H1 (cell line): ENCODE results near the gene MRPL43. TPM values are rescaled to one million over a fixed set of nuclear protein-coding genes. Genes with fewer than 3 reads are reported as not detected.

ENCODE experiments used
- CBX5 ChIP-seq: fragments of 300-800, 300-1000 bp; sonication (generic); IDR thresholded peaks from 2 replicates; pipeline ENCODE4 v1.7.1; 2016; ENCODE audit warnings: antibody characterized with exemption, low read length, low read depth
- KDM5A ChIP-seq: fragments of 200-600 bp; IDR thresholded peaks from 2 replicates; pipeline ENCODE4 v1.7.1; 2012; ENCODE audit warnings: mild to moderate bottlenecking, low read length, inconsistent platforms, mixed read lengths
- NRF1 ChIP-seq: IDR thresholded peaks from 2 replicates; pipeline ENCODE4 v1.6.1; 2011; ENCODE audit warnings: mild to moderate bottlenecking, low read depth, low read length, improper control_type of control experiment
- PHF8 ChIP-seq: fragments of 200-600 bp; sonication (generic); conservative IDR thresholded peaks from 2 replicates; pipeline ENCODE4 v1.7.1; 2012; ENCODE audit warnings: low read depth, mild to moderate bottlenecking, inconsistent platforms, low read length, moderate library complexity
- polyA plus RNA-seq, 7 experiments: library from polyadenylated mRNA; depleted of rRNA in 3 of 7; stranded (reverse) in 5 of 7; unstranded in 2 of 7; fragments of >200 nt in 5 of 7; fragments of 200-250 nt in 2 of 7; gene quantifications; 1 replicate in 5 of 7; 2 replicates in 1 of 7; 4 replicates in 1 of 7; pipeline versions ENCODE4 v1.2.1 to v1.2.3, GENCODE V29; 2011 to 2013; ENCODE audit warnings: missing spikeins in 2 of 7, mixed read lengths in 2 of 7
- total RNA-seq: library from RNA; stranded (reverse); fragmentation: NEBNext Ultra II Directional; extraction: Animal tissue kit (Norgen Biotek cat#: 25700); gene quantifications from 2 replicates; pipeline ENCODE4 v1.2.1, GENCODE V29; 2021

MRPL43 gene
- total and polyA plus RNA-seq, 2 of the 8 experiments (the other 6 are each of a cell fraction or from before 2014, with no cell fraction given), result 74.1 to 149 TPM

DNA sequence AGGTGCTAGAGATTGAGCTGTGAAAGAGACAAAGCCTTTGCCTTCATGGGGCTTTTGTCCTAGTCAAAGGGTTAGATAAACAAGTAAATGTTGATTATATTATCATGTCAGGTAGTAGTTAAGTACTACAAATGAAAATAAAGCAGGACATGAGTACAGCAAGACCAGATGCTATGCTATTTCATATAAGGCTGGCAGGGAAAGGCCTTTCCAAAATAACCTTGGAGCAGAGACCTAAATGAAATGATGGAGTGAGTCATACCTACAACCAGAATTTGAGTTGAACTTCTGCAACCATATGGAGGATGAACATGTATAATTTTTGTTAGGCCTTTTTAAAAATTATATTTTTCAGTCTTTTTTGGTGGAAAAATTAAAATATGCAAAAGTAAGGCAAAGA, 41.5 kb downstream of the MRPL43 start (continued):
- TF ChIP-seq CBX5, result no peak
- TF ChIP-seq PHF8, result no peak
- no peak for TF ChIP-seq KDM5A
- TF ChIP-seq NRF1, result no peak
